ENCODE results near the gene TFRC. TPM values are rescaled to one million over a fixed set of nuclear protein-coding genes. Genes with fewer than 3 reads are reported as not detected.

TFRC gene
- total RNA-seq, 1 donor from 2014 or later, result 123 TPM

DNA sequence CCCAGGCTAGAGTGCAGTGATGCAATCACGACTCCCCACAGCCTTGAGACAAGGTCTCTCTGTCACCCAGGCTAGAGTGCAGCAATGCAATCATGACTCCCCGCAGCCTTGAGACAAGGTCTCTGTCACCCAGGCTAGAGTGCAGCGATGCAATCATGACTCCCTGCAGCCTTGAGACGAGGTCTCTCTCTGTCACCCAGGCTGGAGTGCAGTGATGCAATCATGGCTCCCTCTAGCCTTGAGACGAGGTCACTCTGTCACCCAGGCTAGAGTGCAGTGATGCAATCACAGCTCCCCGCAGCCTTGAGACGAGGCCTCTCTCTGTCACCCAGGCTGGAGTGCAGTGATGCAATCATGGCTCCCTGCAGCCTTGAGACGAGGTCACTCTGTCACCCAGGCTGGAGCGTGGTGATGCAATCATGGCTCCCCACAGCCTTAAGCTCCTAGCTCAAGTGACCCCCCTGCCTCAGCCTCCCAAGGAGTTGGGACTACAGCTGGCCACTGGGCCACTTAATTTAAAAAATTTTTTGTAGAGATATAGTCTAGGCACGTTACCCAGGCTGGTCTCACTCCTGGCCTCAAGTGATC lies 26.1 kb downstream of the TFRC start:
- Mint-ChIP-seq H3K9me3 (no peaks in the 10 kb centered on the region), H3K4me3 (no peak overlapping the region), H3K4me1 (peaks cover 6% of the 10 kb centered on the region), H3K27me3 (ENCODE audit: low read depth) (no peaks in the 10 kb centered on the region), H3K27ac (no peak overlapping the region), H3K36me3 (peaks cover 51% of the 10 kb centered on the region)
- TF ChIP-seq, protein P1, sequence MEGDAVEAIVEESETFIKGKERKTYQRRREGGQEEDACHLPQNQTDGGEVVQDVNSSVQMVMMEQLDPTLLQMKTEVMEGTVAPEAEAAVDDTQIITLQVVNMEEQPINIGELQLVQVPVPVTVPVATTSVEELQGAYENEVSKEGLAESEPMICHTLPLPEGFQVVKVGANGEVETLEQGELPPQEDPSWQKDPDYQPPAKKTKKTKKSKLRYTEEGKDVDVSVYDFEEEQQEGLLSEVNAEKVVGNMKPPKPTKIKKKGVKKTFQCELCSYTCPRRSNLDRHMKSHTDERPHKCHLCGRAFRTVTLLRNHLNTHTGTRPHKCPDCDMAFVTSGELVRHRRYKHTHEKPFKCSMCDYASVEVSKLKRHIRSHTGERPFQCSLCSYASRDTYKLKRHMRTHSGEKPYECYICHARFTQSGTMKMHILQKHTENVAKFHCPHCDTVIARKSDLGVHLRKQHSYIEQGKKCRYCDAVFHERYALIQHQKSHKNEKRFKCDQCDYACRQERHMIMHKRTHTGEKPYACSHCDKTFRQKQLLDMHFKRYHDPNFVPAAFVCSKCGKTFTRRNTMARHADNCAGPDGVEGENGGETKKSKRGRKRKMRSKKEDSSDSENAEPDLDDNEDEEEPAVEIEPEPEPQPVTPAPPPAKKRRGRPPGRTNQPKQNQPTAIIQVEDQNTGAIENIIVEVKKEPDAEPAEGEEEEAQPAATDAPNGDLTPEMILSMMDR (IDR thresholded peaks at IDR 0.05; ENCODE audit: unreplicated experiment), result no peak
- DNase-seq (ENCODE audit: low spot score in 2 of 2, unreplicated experiment in 2 of 2), result no peak

DNA sequence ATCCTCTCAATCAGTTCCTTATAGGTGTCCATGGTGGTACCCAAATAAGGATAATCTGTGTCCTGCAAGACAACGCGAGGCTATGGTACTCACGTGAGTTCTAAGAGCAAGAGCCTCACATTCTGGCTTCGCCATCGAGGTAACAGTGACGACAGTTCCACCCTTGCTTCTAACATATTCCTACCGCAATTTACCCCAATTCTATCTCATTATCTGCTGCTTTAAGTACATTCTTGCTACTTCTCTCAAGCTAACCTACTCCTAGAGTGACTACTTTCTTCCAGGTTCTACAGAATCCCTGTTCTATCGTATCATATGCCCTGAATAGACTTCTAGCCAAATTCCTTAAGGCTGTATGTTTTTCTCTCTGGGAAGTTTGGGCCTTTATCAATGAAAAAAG lies 26.6 kb downstream of the TFRC start:
- TF ChIP-seq, protein P1 (IDR thresholded peaks at IDR 0.05; ENCODE audit: unreplicated experiment), result no peak
- Mint-ChIP-seq H3K27me3 (ENCODE audit: low read depth) (no peaks in the 10 kb centered on the region), H3K9me3 (no peaks in the 10 kb centered on the region), H3K36me3 (peaks cover 50% of the 10 kb centered on the region), H3K4me1 (peaks cover 6% of the 10 kb centered on the region), H3K4me3 (no peak overlapping the region), H3K27ac (no peak overlapping the region)
- DNase-seq (ENCODE audit: low spot score in 2 of 2, unreplicated experiment in 2 of 2), result no peak

DNA sequence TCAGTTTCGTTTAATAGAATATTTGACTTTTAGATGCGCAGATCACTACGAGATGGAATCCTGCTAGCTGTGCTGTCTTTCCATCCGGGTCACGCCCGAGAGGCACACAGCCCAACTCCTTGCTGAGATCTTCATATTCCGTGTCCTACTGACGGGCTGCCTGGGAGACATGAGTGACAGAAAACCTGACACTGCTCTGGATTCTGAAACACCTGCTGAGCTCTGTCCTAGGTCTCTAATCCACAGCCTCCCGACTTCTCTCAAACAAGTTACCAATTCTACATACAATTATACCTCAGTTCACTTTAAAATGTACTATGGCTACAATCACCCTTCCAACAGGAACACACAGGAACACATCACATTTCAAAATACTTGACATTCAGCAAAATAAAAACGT lies 27.2 kb downstream of the TFRC start:
- H3K27me3 Mint-ChIP-seq (ENCODE audit: low read depth), result no peaks in the 10 kb centered on the region
- peaks cover 44% of the 10 kb centered on the region for H3K36me3 Mint-ChIP-seq
- no peak for DNase-seq (ENCODE audit: low spot score in 2 of 2, unreplicated experiment in 2 of 2)
- no peak overlapping the region for H3K4me3 Mint-ChIP-seq
- TF ChIP-seq, protein P1 (IDR thresholded peaks at IDR 0.05; ENCODE audit: unreplicated experiment), result no peak
- no peaks in the 10 kb centered on the region for H3K9me3 Mint-ChIP-seq
- H3K27ac Mint-ChIP-seq, result no peak overlapping the region
- H3K4me1 Mint-ChIP-seq, result peaks cover 12% of the 10 kb centered on the region

DNA sequence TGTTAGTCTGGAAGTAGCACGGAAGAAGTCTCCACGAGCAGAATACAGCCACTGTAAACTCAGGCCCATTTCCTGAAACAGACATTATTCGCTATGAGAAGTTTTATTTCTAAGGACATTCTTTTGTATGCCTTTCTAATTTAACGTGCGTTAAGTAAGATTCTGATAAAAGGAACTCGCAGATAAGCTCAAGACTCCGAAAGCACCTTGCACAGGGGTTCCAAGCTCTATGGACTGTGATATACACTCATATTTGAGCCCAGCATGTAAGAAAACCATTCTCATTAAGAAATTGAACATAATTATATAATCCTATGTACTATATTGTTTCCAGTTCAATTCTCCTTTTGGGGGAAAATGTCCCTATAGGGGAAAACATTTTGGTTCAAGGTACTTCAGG lies 28.4 kb downstream of the TFRC start:
- Mint-ChIP-seq H3K4me1 (peaks cover 15% of the 10 kb centered on the region), H3K27ac (no peak overlapping the region), H3K9me3 (no peaks in the 10 kb centered on the region), H3K36me3 (peaks cover 46% of the 10 kb centered on the region), H3K27me3 (ENCODE audit: low read depth) (no peaks in the 10 kb centered on the region), H3K4me3 (no peak overlapping the region)
- TF ChIP-seq, protein P1 (IDR thresholded peaks at IDR 0.05; ENCODE audit: unreplicated experiment), result no peak
- no peak for DNase-seq (ENCODE audit: low spot score in 2 of 2, unreplicated experiment in 2 of 2)

DNA sequence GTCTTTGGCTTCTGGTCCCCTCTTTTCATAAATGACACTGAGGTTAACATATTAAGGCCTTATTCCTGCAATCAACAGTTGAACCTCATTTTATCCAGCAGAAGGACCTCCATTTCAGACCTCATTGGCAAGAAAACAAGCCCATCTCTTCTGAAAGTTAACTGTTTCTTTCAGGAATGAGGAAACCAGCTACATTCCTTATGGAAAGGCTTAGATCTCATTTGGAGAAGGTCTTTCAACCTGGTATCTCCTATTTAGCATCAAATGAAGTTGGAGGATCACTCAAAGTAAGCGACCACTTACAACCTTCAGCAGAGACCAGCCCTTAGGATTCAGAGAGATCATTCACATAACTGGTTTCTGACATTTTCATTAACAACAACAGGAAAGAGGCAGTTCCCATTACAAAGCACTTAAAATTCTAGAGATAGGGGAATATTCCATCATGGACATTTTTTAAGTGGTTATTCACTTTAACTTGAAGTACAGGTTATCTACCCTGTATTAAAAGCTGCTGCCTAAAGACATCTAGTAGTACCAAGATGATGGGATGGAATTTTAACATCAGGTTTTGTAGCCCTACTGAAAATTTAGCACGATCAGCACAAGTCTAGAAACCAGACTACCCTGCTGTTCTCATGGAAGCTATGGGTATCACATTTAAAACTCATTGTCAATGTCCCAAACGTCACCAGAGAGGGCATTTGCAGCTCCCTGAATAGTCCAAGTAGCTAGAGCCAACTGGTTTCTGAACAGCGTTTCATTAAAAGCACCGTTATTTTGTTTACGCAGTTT lies 30.4 kb downstream of the TFRC start:
- Mint-ChIP-seq H3K4me3 (no peak overlapping the region), H3K27me3 (ENCODE audit: low read depth) (no peaks in the 10 kb centered on the region), H3K4me1 (peaks cover 15% of the 10 kb centered on the region), H3K9me3 (no peaks in the 10 kb centered on the region), H3K27ac (no peak overlapping the region), H3K36me3 (peaks cover 34% of the 10 kb centered on the region)
- TF ChIP-seq, protein P1 (IDR thresholded peaks at IDR 0.05; ENCODE audit: unreplicated experiment), result no peak
- no peak for DNase-seq (ENCODE audit: low spot score in 2 of 2, unreplicated experiment in 2 of 2)
